ENCODE data around the gene KRT72. TPM values are rescaled to one million over a fixed set of nuclear protein-coding genes. Genes with fewer than 3 reads are reported as not detected.
A peak's percentile ranks its signal among the peaks of the same experiment; 100 is the strongest.

The KRT72 gene
- total and polyA plus RNA-seq, 2 donors (not counting 3 experiments of a cell fraction or from before 2014, with no cell fraction given), result not detected

DNA sequence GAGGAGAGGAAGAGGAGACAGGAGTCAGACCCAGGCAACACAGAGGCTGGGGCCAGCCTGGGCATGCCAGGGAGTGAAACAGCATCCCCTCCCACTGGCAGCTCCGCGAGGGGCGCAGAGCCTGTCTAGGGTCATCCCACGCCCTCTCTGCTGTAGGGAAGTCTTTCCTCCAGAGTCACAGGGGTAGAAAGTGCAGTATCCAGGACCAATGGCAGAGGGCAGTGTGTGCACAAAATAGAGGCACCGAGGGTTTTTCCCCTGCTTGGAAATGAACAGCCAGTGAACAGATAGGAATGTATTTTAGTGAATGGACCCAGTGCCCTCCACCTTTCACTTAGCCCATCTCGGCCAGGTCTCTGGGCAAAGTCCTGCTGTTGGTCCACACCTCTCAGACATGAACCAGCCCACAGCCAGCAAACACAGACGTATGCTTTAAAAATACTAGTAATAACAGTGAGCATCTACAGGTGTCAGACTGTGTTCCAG, 18.2 kb downstream of the KRT72 start:
- CTCF ChIA-PET, result interaction anchor here (1.0 to 12.3 kb wide), 7 partner anchors 12 to 428 kb away, joined by 3 to 135 read pairs (median 6); no protein-coding TSS in a partner anchor

DNA sequence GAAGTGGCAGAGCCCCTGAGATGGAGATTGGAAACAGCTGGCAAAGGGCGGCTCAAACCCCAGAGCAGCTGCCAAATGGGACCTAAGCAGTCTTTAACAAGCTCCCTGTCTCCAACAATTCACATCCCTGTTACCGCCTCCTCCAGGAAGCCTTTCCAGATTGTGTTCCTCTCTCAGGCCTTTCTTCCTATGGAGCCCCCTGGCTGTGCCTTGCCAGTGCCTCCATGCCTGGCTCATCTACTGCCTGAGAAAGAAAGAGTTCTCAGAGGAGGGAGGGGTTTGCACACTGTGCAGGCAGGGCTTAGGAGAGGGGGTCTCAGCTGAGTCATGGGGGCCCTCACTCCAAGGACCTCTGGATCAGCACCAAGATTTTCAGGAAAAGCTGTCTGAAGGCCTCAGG, 18.8 kb downstream of the KRT72 start:
- no peak overlapping the region for H3K9ac ChIP-seq (replicated peaks; ENCODE audit: extremely low read depth, insufficient read depth, low read length)
- dilution Hi-C loops (cut with MboI; ENCODE audit: extremely low pct_ligation_motif_present, low sequenced_read_pairs) (no loop called here), intact Hi-C loops (cut with micrococcal nuclease) (no loop called here)
- H3K27ac ChIP-seq (ENCODE audit: insufficient read depth, low read depth, low read length), result no peak overlapping the region
- POLR2A ChIA-PET, result no interaction called here
- no TSS peak for BruUV-seq (replicated peaks)
- H3K4me2 ChIP-seq (ENCODE audit: insufficient read depth, low read length), result no peak overlapping the region
- H3K79me2 ChIP-seq (ENCODE audit: control insufficient read depth, insufficient read depth, low read length), result no peaks in the 10 kb centered on the region
- TF ChIP-seq, protein P1, sequence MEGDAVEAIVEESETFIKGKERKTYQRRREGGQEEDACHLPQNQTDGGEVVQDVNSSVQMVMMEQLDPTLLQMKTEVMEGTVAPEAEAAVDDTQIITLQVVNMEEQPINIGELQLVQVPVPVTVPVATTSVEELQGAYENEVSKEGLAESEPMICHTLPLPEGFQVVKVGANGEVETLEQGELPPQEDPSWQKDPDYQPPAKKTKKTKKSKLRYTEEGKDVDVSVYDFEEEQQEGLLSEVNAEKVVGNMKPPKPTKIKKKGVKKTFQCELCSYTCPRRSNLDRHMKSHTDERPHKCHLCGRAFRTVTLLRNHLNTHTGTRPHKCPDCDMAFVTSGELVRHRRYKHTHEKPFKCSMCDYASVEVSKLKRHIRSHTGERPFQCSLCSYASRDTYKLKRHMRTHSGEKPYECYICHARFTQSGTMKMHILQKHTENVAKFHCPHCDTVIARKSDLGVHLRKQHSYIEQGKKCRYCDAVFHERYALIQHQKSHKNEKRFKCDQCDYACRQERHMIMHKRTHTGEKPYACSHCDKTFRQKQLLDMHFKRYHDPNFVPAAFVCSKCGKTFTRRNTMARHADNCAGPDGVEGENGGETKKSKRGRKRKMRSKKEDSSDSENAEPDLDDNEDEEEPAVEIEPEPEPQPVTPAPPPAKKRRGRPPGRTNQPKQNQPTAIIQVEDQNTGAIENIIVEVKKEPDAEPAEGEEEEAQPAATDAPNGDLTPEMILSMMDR (IDR thresholded peaks at IDR 0.05; ENCODE audit: extremely low read depth in 1 of 2, insufficient read depth in 1 of 2, low read depth in 1 of 2, low read length in 2 of 2), result no peak
- TF ChIP-seq GATA2 (IDR thresholded peaks at IDR 0.05; ENCODE audit: insufficient read depth, insufficient read length, low read depth, low read length) (no peak), POLR2AphosphoS5 (IDR thresholded peaks at IDR 0.05; ENCODE audit: insufficient read depth, low read depth, low read length) (no peak), EZH2 (IDR thresholded peaks at IDR 0.05; ENCODE audit: borderline replicate concordance, low read depth, low read length, severe bottlenecking) (no peak), JUN (IDR thresholded peaks at IDR 0.05; ENCODE audit: borderline replicate concordance, insufficient read depth, insufficient read length, low read depth) (no peak), MYC (IDR thresholded peaks at IDR 0.05; ENCODE audit: low read depth, low read length) (no peak), FOS (IDR thresholded peaks at IDR 0.05; ENCODE audit: borderline replicate concordance, insufficient read depth, low read length) (no peak), POLR2A (IDR thresholded peaks at IDR 0.05; ENCODE audit: low read depth, low read length) (no peak)
- TF ChIP-seq, protein P2, sequence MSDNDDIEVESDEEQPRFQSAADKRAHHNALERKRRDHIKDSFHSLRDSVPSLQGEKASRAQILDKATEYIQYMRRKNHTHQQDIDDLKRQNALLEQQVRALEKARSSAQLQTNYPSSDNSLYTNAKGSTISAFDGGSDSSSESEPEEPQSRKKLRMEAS (IDR thresholded peaks at IDR 0.05; ENCODE audit: insufficient read depth, insufficient read length), result no peak
- no peak for DNase-seq (ENCODE audit: low read depth, low spot score)
- no peaks in the 10 kb centered on the region for H4K20me1 ChIP-seq (replicated peaks; ENCODE audit: control insufficient read depth, extremely low read depth, insufficient read depth, low read length)
- H3K27me3 ChIP-seq (ENCODE audit: control insufficient read depth in 2 of 2, insufficient read depth in 2 of 2, low read length in 2 of 2), result peaks cover 2% of the 10 kb centered on the region in 2 experiments
- H3K9me3 ChIP-seq (replicated peaks; ENCODE audit: control insufficient read depth, insufficient read depth, low read length), result no peaks in the 10 kb centered on the region
- no peak for FAIRE-seq
- H3K4me3 ChIP-seq (replicated peaks in 1 of 3; ENCODE audit: insufficient read depth in 1 of 3, low read depth in 1 of 3, low read length in 3 of 3), result no peak overlapping the region
- CTCF ChIA-PET, result interaction anchor here (1.0 to 12.3 kb wide), 4 partner anchors 283 to 398 kb away, joined by 3 to 135 read pairs (median 83); no protein-coding TSS in a partner anchor
- H3K9me1 ChIP-seq (replicated peaks; ENCODE audit: control insufficient read depth, extremely low read depth, insufficient read depth, low read length), result no peaks in the 10 kb centered on the region
- H3K4me1 ChIP-seq (ENCODE audit: control insufficient read depth, extremely low read depth, insufficient read depth, low read length), result no peaks in the 10 kb centered on the region
- no peak overlapping the region for H2AFZ ChIP-seq (ENCODE audit: low read depth, low read length)
- H3K36me3 ChIP-seq (ENCODE audit: control insufficient read depth in 2 of 2, extremely low read depth in 1 of 2, insufficient read depth in 2 of 2, low read length in 2 of 2), result no peaks in the 10 kb centered on the region

More for the DNA sequence above, 18.2 kb downstream of the KRT72 start:
- intact Hi-C loops (cut with micrococcal nuclease), result loop anchor here (1.0 kb wide), 4 partner anchors 282 to 398 kb away; no protein-coding TSS in a partner anchor
- no peak overlapping the region for H3K4me3 ChIP-seq (replicated peaks in 1 of 3; ENCODE audit: insufficient read depth in 1 of 3, low read depth in 1 of 3, low read length in 3 of 3)
- H3K4me1 ChIP-seq (ENCODE audit: control insufficient read depth, extremely low read depth, insufficient read depth, low read length), result no peaks in the 10 kb centered on the region
- TF ChIP-seq FOS (IDR thresholded peaks at IDR 0.05; ENCODE audit: borderline replicate concordance, insufficient read depth, low read length) (no peak), JUN (IDR thresholded peaks at IDR 0.05; ENCODE audit: borderline replicate concordance, insufficient read depth, insufficient read length, low read depth) (no peak)
- TF ChIP-seq, protein P1 (IDR thresholded peaks at IDR 0.05; ENCODE audit: extremely low read depth in 1 of 2, insufficient read depth in 1 of 2, low read depth in 1 of 2, low read length in 2 of 2), result peak; percentile 49 to 66
- H3K4me2 ChIP-seq (ENCODE audit: insufficient read depth, low read length), result no peak overlapping the region
- POLR2A ChIA-PET, result no interaction called here
- H3K9me1 ChIP-seq (replicated peaks; ENCODE audit: control insufficient read depth, extremely low read depth, insufficient read depth, low read length), result no peaks in the 10 kb centered on the region
- no peaks in the 10 kb centered on the region for H3K36me3 ChIP-seq (ENCODE audit: control insufficient read depth in 2 of 2, extremely low read depth in 1 of 2, insufficient read depth in 2 of 2, low read length in 2 of 2)
- no peak overlapping the region for H3K9ac ChIP-seq (replicated peaks; ENCODE audit: extremely low read depth, insufficient read depth, low read length)
- peak; percentile 53 for DNase-seq (ENCODE audit: low read depth, low spot score)
- FAIRE-seq, result peak; percentile 71
- no peaks in the 10 kb centered on the region for H4K20me1 ChIP-seq (replicated peaks; ENCODE audit: control insufficient read depth, extremely low read depth, insufficient read depth, low read length)
- H3K27me3 ChIP-seq (ENCODE audit: control insufficient read depth in 2 of 2, insufficient read depth in 2 of 2, low read length in 2 of 2), result peaks cover 2% of the 10 kb centered on the region in 2 experiments
- H3K79me2 ChIP-seq (ENCODE audit: control insufficient read depth, insufficient read depth, low read length), result no peaks in the 10 kb centered on the region
- dilution Hi-C loops (cut with MboI; ENCODE audit: extremely low pct_ligation_motif_present, low sequenced_read_pairs), result no loop called here
- H3K27ac ChIP-seq (ENCODE audit: insufficient read depth, low read depth, low read length), result no peak overlapping the region
- no TSS peak for BruUV-seq (replicated peaks)
- H2AFZ ChIP-seq (ENCODE audit: low read depth, low read length), result no peak overlapping the region
- H3K9me3 ChIP-seq (replicated peaks; ENCODE audit: control insufficient read depth, insufficient read depth, low read length), result no peaks in the 10 kb centered on the region
